A673 (cell line): ENCODE measurements around the gene GRID1. TPM values are rescaled to one million over a fixed set of nuclear protein-coding genes. Genes with fewer than 3 reads are reported as not detected.

Source experiments
- BruUV-seq: library from RNA; stranded (reverse); fragments of 400-500 nt; replicated peaks from 2 replicates; lab custom pipeline; 2021; lab: Mats Ljungman, UMichigan
- CTCF ChIA-PET: fragments of 300-600 bp; sonication (Branson Sonifier 250); formaldehyde crosslinking; loops from one replicate; lab custom pipeline; 2022; ENCODE audit warnings: antibody characterized with exemption; lab: Charles Lee
- POLR2A ChIA-PET: fragments of 300-600 bp; sonication (Branson Sonifier 250); formaldehyde crosslinking; loops from one replicate; lab custom pipeline; 2022; ENCODE audit warnings: antibody characterized with exemption; ENCODE audit not compliant: low non-redundant PET; lab: Charles Lee
- DNase-seq: peaks from one replicate; pipeline ENCODE4 v3.0.0-alpha.2; 2015; ENCODE audit warnings: low spot score
- H3K27ac ChIP-seq: fragments of 200-600 bp; sonication (generic); 2 replicates; pipeline ENCODE4 v1.5.1; 2016; ENCODE audit warnings: mixed run types, low read depth, mild to moderate bottlenecking, mixed read lengths, antibody characterized with exemption, low read length; ENCODE audit not compliant: poor library complexity, severe bottlenecking
- H3K27me3 ChIP-seq: fragments of 200-600 bp; sonication (generic); replicated peaks from 2 replicates; pipeline ENCODE4 v1.6.1; 2017; ENCODE audit warnings: mixed run types, low read depth, mild to moderate bottlenecking, mixed read lengths, antibody characterized with exemption, low read length; ENCODE audit not compliant: insufficient read depth, poor library complexity
- H3K36me3 ChIP-seq: fragments of 200-600 bp; sonication (generic); 2 replicates; pipeline ENCODE4 v1.6.1; 2016; ENCODE audit warnings: mixed run types, mild to moderate bottlenecking, mixed read lengths, antibody characterized with exemption, low read length; ENCODE audit not compliant: insufficient read depth, poor library complexity, severe bottlenecking
- H3K4me1 ChIP-seq: fragments of 200-600 bp; sonication (generic); 2 replicates; pipeline ENCODE4 v1.6.1; 2017; ENCODE audit warnings: mixed run types, mild to moderate bottlenecking, mixed read lengths, antibody characterized with exemption, low read length; ENCODE audit not compliant: insufficient read depth, poor library complexity, severe bottlenecking
- H3K4me3 ChIP-seq: fragments of 200-600 bp; sonication (generic); 2 replicates; pipeline ENCODE4 v1.5.1; 2016; ENCODE audit warnings: low read depth, mixed run types, mild to moderate bottlenecking, mixed read lengths, low read length; ENCODE audit not compliant: poor library complexity, severe bottlenecking
- H3K9me3 ChIP-seq: fragments of 200-600 bp; sonication (generic); 2 replicates; pipeline ENCODE4 v1.6.1; 2016; ENCODE audit warnings: mixed run types, low read depth, mild to moderate bottlenecking, mixed read lengths, antibody characterized with exemption, low read length; ENCODE audit not compliant: poor library complexity, severe bottlenecking
- EZH2 ChIP-seq: fragments of 200-600 bp; sonication (generic); IDR thresholded peaks from 2 replicates; pipeline ENCODE4 v1.6.1; 2017; ENCODE audit warnings: borderline replicate concordance, low read depth, mild to moderate bottlenecking, mixed read lengths, antibody characterized with exemption, low read length; ENCODE audit not compliant: poor library complexity, severe bottlenecking
- intact Hi-C: fragments of 100-400 bp; cut with micrococcal nuclease; formaldehyde crosslinking; loops from one replicate; pipeline ENCODE4 v1.10.0; 2022; ENCODE audit not compliant: unreplicated experiment
- total RNA-seq: library from RNA; stranded (reverse); gene quantifications from 2 replicates; pipeline ENCODE4 v1.2.3, GENCODE V29; 2021
- TF ChIP-seq, protein P1 (sequence below): fragments of 300-800, 200-600 bp; sonication (generic); conservative IDR thresholded peaks from 2 replicates; pipeline ENCODE4 v1.5.1; 2017; ENCODE audit warnings: low read depth, mild to moderate bottlenecking, antibody characterized with exemption, low read length, moderate library complexity, mixed read lengths

Gene GRID1
- total RNA-seq, 1 experiment from 2014 or later = not detected

GRCh38 chr10:86030312-86030711 is 336.3 kb downstream of the GRID1 start:
- no peaks in the 10 kb centered on the region for H3K4me1 ChIP-seq
- BruUV-seq = no TSS peak

GRCh38 chr10:86027346-86027745 is 339.2 kb downstream of the GRID1 start:
- no peaks in the 10 kb centered on the region for H3K27me3 ChIP-seq
- intact Hi-C loops = no loop called here
- TF ChIP-seq, protein P1, sequence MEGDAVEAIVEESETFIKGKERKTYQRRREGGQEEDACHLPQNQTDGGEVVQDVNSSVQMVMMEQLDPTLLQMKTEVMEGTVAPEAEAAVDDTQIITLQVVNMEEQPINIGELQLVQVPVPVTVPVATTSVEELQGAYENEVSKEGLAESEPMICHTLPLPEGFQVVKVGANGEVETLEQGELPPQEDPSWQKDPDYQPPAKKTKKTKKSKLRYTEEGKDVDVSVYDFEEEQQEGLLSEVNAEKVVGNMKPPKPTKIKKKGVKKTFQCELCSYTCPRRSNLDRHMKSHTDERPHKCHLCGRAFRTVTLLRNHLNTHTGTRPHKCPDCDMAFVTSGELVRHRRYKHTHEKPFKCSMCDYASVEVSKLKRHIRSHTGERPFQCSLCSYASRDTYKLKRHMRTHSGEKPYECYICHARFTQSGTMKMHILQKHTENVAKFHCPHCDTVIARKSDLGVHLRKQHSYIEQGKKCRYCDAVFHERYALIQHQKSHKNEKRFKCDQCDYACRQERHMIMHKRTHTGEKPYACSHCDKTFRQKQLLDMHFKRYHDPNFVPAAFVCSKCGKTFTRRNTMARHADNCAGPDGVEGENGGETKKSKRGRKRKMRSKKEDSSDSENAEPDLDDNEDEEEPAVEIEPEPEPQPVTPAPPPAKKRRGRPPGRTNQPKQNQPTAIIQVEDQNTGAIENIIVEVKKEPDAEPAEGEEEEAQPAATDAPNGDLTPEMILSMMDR = no peak
- TF ChIP-seq EZH2 = no peak
- H3K4me1 ChIP-seq = no peaks in the 10 kb centered on the region
- H3K4me3 ChIP-seq = no peak overlapping the region
- no TSS peak for BruUV-seq
- no peak for DNase-seq
- H3K9me3 ChIP-seq = no peaks in the 10 kb centered on the region
- H3K36me3 ChIP-seq = no peaks in the 10 kb centered on the region
- ChIA-PET POLR2A (no interaction called here), CTCF (no interaction called here)
- H3K27ac ChIP-seq = no peak overlapping the region

More at GRCh38 chr10:86030312-86030711, 336.3 kb downstream of the GRID1 start:
- intact Hi-C loops = no loop called here
- H3K9me3 ChIP-seq = no peaks in the 10 kb centered on the region
- ChIA-PET CTCF (no interaction called here), POLR2A (no interaction called here)
- no peak for DNase-seq
- no peaks in the 10 kb centered on the region for H3K27me3 ChIP-seq
- H3K27ac ChIP-seq = no peak overlapping the region
- no peak for TF ChIP-seq EZH2
- TF ChIP-seq, protein P1 = no peak
- no peaks in the 10 kb centered on the region for H3K36me3 ChIP-seq
- H3K4me3 ChIP-seq = no peak overlapping the region

GRCh38 chr10:86025509-86025908 is 341.1 kb downstream of the GRID1 start:
- ChIA-PET POLR2A (no interaction called here), CTCF (no interaction called here)

More at GRCh38 chr10:86025509-86025908, 341.1 kb downstream of the GRID1 start:
- intact Hi-C loops = no loop called here
- no TSS peak for BruUV-seq
- Histone ChIP-seq H3K27ac (no peak overlapping the region), H3K36me3 (no peaks in the 10 kb centered on the region), H3K9me3 (no peaks in the 10 kb centered on the region), H3K27me3 (no peaks in the 10 kb centered on the region), H3K4me3 (no peak overlapping the region), H3K4me1 (no peaks in the 10 kb centered on the region)
- TF ChIP-seq EZH2 = no peak
- TF ChIP-seq, protein P1 = no peak
- no peak for DNase-seq
